GM21381 (cell line): Measurements from ENCODE around the gene PKN2.

Experiments
- ATAC-seq: cut with Tn5 transposase; IDR thresholded peaks from one replicate; pipeline ENCODE4 v1.9.1; 2021; ENCODE audit warnings: mild to moderate bottlenecking, moderate library complexity; ENCODE audit not compliant: unreplicated experiment

The PKN2 gene

DNA sequence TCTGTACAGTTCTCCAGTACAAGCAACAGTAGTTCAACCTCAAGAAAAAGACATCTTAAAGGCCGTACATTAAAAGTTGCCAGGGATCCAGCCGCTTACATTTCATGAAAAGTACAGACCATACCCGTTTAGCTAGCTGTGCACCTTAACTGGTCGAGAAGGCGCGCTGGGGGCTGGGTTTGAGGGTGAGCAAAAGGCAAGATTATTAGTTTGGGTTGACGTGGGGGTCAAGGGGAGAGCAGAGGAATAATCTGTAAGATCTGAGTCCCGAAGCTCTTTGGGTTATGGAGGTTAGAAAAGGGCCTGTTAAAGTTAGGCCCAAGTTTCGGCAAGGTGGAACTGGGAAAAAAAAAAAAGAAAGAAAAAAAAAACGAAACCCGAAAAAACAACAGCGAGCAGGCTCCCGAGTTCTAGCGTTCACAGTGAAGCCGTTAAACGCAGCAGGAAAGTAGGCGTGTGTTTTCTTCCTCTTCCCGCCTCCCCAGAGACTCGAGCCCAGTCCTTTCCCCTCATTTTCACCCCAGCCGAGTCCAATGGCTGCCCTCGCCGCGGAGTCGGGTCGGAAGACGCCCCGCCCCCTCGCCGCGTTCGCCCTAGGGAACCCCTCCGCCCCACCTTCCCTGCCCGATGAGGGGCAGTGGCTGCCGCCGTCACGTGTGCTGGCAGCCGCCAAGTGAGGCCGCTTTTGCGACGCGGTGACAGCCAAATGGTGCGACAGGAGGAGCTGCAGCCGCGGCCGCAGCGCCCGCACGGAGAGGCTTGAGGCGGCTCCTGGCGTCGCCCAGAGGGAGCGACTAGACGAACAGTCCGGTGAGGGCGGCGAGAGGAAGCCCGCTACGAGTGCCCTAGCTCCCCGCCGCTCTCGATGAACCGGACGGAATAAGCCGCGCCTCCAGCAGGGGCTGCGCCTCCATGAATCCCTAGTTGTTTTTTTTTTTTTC lies at the start of gene PKN2:
PKN2 (plus strand) TSS at position 733 of the 941 bp plus-strand sequence. CDS start 308 bp downstream, outside the sequence.
- peak; percentile 90 for ATAC-seq

DNA sequence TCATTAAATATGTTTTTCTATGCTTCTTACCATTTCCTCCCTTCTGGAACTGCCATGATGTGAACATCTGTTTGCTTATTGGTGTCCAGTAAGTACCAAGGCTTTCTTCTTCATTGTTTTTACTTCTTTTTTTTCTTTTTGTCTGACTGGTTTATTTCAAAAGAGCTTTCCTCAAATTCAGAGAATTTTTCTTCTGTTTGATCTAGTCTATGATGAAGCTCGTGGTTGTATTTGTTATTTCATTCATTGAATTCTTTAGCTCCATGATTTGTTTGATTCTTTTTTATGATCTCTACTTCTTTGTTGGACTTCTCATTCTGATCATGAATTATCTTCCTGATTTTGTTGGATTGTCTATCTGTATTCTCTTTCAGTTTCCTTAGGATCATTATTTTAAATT lies 49.5 kb upstream of the PKN2 start:
- ATAC-seq: no peak

DNA sequence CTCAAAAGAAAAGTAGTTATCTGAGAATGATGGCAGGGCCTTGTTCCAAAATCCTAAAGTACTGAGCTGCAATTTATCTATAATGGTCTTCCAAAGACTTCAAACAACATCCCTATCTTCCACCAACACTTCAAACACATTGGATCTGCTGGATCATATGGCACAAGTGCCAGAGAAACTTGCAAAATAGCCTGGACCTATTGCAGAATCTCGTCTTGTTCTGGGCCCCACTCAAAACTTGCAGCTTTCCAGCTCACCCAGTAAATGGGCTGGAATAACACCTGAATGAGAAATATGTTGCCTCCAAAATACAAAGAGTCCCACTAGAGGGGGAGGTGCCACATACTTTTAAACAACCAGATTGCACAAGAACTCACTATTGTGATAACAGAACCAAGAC lies 44.0 kb upstream of the PKN2 start:
- no peak for ATAC-seq

DNA sequence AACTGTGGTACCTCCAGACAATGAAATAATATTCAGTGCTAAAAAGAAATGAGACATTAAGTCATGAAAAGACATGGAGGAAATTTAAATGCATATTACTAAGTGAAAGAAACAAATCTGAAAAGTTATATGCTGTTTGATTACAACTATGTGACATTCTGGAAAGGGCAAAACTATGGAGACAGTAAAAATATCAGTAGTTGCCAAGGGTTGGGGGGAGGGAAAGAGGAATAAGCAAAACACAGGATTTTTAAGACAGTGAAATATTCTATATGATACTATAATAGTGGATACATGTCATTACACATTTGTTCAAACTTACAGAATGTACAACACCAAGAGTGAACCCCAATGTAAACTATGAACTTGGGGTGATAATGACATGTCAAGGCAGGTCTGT lies 38.2 kb upstream of the PKN2 start:
- no peak for ATAC-seq

DNA sequence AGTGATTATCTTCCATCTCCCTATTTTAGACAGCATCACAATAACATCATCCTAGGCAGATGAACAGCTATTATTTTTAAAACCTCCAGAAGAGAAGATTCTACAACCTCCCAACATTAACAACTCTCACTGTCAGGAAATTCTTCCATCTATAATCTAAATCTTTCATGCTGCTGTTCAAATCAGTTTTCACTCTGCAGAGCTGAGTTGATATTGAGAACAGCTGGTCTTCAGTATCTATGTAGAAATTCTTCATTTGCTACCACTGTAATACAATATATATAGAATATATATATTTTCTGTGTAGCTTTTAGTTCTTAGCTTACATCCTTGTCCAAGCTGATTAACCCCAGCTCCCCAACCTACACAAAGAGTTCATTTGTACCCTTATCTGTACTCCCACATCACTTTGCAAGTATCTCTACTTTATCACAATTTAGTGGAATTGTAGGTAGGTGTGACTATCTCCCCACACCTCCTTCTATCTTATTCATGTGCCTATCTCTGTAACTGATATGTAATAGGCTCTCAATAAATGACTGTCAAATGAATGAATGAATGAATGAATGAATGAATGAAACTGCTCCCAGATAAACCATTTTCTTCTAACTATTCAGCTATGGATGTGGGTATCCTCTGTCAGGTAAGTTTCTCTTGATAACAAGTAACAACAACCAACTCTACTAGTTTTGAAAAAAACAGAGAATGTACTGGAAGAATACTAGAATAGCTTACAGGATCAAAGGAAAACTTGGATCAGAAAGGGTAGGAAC lies 37.4 kb upstream of the PKN2 start:
- ATAC-seq: no peak

DNA sequence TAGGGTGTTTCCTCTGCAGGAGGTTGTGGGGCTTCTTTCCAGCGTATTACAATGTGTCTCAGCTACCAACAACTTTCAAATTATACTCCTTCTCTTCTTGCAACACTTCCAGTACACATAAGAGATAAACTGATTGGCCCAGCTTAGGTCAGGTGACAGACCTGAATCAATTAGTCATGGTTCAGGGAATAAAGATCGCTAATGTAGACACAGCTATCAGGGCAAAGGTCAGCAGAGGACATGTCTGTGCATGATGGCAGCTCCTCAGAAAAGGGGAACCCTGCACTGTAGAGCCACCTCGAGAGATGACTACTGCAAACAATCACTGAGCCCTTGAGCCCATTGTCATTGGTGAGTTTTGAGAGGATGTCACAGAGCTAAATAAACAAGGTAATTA lies 36.8 kb upstream of the PKN2 start:
- no peak for ATAC-seq

DNA sequence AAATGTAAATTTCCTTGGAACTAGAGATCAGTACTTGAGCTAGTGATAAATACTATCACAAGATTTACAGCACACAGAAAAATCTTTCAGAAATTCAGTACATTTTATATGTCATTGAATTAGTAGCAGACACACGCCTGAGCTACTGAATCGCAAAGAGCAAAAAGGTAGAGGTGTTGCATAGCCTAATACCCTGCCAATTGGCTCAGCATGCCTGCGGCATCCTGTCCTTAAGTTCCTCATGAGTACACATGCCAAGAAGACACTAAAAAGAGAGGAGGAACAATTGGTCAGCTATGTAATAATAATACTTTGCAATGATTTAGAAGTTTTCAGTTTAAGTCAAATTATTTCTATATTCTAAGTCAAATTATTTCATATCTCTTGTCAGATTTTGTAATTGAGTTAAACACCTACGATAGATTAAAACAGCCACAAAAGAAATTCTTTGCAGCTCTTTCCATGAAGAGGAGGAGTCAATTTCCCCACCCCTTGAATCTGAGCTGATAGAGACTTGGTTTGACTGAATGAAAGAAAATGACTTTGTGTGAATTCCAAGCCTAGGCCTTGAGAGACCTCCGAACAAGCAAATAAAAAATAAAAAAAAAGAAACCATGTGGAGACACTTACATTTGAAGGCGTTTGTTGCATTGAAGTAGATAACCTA lies 36.2 kb upstream of the PKN2 start:
- no peak for ATAC-seq

DNA sequence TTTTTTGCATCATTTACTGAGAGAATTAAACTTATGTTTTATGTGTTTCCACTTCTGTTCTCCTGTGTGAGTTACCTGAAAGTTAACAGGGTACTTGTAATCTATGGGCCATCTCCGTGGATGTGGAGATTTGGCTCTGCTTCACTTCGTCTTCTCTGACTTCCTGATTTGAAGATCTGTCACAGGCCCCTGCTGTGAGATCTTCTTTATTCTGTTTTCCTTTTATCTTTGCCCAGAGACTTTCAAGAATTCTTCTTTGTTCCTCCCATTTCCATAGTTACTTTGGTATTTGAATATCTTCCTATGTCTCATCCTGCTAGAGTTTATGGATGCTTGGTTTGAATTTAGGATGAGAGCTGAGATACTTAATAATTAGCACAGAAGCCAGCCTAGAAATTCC lies 35.4 kb upstream of the PKN2 start:
- no peak for ATAC-seq

DNA sequence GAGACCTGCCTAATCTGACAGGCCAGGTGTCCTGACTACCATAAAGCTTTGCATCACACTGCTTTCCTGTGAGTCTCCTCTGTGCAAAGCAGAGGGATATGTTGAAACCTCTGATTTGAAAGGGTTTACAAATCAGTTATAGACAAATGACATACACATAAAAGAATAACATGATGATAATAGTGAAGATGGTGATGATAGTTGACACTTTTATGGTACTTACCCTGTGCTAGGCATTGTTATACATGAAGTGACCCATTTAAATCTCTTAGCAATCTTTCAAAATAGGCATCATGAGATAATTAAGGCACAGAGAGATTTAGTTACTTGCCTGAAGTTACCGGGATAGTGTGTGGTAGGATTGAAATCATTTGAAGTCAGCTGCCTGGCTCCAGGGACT lies 34.1 kb upstream of the PKN2 start:
- no peak for ATAC-seq

DNA sequence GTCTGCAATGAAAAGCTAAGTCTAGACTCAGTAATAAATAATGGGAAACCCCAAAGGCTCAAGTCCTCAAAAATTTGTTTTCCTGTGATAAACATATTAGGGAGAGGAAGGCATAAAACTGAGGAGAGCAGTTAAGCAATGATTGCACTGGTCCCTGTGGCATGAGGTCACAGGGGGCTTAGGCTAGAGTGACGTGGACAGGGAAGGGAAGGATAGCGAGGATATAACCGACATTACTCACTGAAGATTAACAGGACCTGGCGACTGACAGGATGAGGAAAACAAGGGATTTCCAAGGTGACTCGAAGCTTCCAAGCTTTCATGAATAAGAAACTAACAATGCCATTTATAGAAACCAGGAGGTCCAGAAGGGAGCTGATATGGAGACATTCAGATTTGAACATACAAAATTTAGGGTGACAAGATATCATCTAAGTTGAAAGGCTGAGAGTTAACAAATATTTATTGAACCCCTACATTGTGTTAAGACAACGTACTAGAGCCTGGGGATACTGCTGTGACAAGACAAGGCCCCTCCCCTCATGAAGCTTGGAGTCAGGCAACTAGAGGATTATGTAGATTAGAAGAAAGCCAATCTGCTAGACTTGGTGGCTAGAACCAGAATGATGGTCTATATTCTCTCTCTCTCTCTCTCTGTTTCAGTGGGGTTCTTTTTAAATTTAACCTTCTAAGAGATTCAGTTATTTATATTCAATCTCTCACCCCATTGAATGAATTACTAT lies 33.2 kb upstream of the PKN2 start:
- no peak for ATAC-seq

DNA sequence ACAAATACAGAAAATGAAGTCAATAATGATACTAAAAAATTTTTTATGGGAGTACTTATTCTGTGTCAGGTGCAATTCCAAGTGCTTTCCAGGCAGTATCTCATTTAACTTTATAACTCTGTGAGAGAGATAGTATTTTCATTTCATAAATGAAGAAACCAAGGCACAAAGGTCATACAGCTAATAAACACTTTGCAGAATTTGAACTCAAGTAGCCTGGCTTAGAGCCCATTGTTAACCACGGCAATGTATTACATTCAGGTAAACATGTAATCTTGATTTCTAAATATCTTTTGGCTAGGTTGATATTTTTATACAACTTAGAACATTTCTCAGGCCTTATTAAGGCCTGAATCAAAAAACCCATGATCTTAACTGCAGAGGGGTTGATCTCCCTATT lies 28.9 kb upstream of the PKN2 start:
- no peak for ATAC-seq

DNA sequence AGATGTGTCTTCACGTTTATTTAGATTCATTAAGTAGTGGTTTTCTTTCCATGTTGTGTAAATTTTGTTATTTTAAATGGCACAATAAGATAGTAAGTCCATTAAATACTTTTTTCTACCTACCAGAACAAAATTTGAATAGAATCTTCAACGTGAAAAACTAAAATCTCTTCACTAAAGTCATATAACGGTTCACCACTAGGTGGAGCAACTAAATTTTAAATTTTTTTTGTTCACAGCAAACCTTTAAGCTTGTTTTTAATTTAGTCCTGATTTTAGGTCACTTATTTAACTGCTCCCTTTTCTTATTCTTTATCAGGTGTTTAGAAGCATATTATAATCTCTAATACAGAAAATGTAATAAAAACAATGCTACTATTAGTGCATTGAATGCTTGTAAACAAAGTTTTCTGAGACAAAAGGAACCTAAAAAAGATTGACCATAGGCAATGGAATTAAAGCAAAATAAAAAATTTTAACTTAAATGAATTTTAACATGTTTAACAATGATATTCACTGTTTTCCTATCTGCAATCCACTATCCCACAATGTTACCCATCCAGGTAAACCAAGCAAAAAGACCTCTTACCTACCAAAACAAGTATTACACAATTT lies 28.3 kb upstream of the PKN2 start:
- no peak for ATAC-seq

DNA sequence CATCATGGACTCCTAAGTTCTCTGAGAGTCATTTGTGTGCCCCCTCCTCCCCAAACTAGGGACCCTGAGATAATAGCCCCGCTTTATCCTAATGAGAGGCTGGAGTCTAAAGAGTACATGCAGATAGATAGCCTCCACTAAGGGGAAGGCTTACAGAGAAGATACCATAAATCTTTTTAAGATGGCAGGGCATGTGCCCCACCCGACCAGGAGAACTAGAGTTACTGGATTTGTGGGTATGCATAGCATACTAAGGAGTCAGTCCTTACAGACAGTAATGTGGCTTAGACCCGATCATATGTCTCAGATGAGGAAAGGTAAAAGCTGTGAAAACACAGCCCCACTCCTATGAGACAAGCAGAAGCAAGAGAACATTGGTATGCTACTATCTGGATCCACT lies 25.7 kb upstream of the PKN2 start:
- no peak for ATAC-seq

DNA sequence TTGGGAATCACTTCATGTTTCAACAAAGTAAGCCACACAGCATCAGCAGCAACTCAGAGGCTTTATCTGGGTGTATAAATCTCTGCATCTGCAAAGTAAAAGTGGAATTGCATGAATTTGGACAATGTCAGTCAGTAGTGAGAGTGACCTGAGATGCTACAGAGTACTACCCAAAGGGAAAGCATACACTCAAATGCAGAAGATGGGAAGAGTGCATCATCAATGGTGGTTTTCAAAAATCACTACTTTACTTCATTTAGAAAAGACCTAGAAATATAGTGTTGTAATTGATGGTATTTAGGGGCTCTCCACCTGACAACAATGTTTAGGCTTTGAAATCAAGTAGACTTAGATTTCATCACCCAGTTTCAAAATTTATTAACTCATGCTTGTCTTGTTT lies 24.5 kb upstream of the PKN2 start:
- no peak for ATAC-seq

DNA sequence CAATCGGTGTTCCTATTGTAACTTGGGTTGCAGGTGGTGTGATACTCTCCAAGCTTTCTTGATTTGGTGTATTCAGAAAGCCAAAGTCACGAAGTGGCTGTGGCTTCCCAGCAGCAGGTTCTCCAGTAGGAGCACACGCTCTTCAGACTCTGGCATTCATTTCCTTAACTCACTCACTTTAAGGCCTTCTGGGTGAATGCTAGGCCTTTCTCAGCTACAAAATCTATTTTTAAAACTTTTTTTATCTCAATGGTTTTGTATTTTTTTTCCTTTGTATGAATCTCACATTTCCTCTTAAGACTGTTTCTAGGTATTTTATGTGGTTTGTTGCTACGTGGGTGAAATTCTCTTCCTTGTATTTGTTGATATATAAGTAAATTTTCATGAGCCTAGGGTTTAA lies 22.9 kb upstream of the PKN2 start:
- ATAC-seq: no peak

DNA sequence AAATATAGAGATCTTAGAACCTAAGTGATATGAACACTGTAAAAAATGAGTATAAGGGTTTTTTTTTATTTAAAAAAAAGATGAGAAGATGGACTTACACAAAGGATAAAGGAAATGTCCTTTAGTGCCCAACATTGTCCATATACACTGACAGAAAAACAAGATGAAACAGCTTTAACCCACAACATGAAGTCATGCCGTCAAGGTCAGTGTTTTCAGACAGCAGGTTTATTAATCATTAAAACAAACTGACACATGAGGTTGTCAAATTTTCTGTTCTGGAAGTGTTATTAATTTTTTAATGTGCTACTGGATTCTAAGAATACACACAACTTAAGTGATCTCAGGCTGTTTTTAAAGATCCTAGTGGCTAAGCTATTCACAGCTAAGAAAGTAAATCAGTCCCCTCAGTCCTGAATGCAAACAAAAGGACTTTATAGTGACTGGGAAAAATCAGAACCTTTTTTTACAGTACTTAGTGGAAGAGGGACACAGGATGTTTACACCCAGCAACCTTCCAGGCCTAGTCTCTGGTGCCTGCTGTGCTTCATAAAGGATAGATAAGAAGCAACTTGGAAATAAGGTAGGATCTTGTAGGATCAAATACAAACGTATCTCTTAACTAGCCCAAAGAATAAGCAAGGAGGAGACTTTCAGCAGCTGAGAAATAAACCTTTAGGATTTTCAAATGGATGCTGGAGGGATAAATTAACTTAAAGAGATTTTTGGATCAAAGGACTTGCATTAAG lies 21.9 kb upstream of the PKN2 start:
- peak; percentile 44 for ATAC-seq

DNA sequence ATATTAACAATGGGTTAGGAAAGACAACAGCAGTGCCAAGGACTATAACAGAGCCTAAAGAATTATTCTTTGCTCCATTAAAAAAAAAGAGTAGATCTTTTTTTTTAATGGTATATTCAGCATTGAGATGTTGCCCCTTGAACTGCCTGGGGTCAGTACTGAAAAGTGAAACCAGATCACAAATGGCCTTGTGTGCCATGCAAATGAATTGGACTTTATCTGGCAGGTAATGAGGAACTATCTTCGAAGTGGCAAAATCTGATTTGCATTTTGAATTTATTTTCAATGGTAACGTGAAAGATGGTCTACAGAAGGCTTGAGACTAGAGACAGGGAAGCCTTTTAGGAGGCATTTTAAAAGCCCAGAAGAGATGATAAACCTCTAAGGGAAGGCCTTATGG lies 21.4 kb upstream of the PKN2 start:
- peak; percentile 38 for ATAC-seq

DNA sequence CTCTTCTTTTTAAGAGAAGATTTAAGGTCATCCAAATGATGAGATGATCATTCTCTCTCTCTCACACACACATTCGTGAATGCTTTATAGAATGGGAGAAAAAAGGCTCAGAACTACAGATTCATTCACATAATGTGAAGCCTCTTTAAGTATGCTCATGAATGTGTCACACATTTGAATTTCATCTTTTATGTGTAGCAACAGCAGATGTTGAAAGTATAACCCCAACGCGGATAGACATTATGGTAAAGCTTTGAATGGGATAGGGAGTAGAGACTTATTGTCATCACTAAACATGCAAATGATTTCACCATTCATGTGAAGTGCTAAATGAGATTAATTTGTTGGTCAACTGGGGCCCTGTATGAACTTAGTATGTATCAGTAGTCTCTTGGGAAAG lies 15.7 kb upstream of the PKN2 start:
- ATAC-seq: no peak

DNA sequence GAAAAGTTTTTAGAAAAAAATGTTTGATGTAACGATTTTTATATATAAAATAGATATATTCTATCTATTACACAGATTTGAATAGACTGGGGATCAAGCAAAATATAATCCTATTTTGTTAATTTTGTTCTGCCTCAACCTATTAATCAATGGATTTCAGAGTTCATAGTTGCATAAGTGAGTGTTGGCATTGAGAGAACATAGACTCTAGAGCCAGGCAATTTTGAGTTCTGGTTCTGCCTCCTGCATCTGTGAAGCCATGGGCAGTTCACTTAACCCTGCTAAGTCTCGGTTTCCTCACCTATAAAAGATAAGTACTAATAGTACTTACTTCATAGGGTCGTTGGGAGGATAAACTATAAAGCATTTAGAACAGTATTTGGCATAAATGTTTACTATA lies 13.6 kb upstream of the PKN2 start:
- ATAC-seq: no peak

DNA sequence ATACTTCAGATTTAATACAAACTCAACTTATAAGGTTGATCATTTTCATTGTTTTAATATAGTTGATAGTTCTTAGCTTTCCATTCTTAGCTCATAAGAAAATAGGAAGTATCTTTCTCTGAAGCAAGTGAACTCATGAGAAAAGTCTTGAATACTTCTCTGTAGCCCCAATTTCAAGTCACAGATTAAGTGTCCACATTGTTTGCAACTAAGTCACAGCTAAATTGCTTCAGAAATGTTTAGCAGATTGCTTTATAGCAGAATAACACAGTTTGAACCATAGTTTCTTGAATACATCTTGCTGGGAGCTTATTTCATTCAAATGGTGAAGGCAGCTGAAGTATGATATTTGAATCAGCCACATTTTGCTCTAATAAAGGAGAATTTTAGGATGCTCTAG lies 10.6 kb upstream of the PKN2 start:
- ATAC-seq: no peak
